Activated naive CD4-positive, alpha-beta T cell (primary cell): Measurements from ENCODE around the gene TMEM207.
"Not testable (repeated sequence)": the region's sequence is repeated elsewhere in the genome, so short reads cannot be mapped to it uniquely, and the experiment has no call there.

Experiments
- DNase-seq, 4 experiments: peaks; one replicate each; lab custom pipeline; 2025; lab: John Stamatoyannopoulos, UW

TMEM207 gene

DNA sequence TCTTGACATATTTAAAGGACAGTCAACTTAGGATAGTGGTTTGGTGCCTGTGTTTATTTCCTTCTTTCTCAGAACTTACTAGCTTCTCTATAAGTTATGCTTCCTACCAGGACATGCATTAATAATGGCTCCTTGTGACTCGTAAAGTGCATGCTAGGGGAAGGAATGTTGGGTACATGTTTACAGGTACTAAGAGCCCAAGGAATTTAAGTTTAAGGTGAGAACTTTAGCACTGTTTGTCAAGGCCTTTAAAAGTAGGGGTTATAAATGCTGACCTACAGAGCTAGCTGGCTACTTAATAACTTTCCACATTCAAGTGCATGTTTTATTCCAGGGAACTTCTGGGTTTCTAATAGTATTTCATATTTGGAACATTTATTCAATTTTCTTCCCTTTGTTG lies at the start of gene TMEM207:
TMEM207 (minus strand) TSS at position 101 of the 400 bp plus-strand sequence; CDS start at position 9, 92 bp downstream.
- DNase-seq: no peak

GRCh38 chr3:190499122-190499521 lies 49.4 kb upstream of the TMEM207 start:
- no peak for DNase-seq

GRCh38 chr3:190498293-190498692 lies 48.6 kb upstream of the TMEM207 start:
- no peak for DNase-seq

DNA sequence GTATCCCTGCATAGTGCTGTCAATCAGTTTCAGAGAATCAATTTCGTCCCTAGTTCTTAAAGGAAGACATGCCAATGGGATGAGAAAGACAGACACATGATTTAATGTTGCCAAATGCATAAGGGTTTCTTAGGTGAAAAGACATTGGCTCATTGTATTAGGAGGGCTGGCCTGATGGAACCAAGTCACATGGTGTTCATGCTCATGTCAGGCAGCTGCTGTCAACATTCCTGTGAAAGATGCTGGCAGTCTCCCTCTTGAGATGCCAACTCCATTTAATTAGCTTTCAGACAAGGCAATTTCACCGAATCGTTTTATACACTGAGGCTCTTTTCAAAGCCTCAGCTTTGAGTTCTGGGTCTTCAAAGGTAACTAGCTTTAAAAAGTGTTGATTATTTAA lies 48.1 kb upstream of the TMEM207 start:
- DNase-seq: no peak

DNA sequence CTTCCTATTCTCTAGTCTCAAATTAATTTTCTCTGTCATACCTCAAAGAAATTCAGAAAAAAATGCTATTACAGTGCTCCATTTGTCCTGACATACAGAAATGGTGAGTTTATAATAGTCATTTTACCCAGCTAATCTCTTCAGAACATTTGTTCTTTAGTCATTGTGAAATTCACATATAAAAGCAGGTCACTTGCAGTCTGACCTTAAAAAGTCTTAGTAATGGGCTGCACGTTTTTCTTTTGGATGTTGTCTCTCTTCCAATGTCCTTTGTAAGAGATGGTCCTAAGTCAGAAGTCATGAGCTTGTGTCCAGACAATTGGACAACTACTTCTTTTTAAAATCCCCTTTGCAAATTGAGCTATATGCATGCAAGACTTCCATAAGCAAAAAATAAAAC lies 47.2 kb upstream of the TMEM207 start:
- DNase-seq: no peak

DNA sequence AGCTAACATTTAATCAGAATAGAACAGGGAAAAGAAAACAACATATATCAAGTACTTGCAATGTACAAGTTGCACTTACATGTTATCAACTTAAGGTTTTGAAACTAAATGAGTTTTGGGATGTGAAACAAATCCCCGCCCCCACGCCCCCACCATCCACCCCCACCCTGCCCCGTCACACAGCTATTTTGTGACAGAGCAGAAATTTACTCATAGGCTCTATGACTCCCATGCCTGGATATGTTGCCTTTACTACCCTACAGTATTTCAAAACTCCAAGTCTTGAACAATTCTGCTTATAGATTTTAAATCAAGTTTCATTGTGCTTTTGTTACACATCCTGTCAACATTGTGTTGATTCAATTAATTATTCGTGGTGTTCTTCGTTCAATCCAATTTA lies 46.1 kb upstream of the TMEM207 start:
- no peak for DNase-seq

GRCh38 chr3:190495354-190495753 lies 45.7 kb upstream of the TMEM207 start:
- no peak for DNase-seq

DNA sequence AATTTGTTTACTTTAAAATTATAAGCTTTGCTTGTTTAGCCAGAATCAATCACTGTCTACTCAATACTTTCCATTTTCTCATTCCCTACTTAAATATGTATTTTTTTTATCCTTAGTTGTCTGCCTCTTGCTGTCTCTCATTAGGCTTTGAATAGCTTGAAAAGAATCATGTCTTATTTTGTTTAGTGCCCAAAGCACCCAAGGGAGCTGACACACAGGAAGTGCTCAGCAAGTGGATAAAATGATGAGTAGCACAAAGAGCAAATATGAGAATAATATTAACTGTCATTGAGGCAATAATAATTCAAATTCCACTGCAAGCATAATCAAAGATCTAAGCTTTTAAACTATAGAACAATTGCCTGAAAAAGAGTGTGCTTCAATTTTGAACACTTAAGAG lies 45.2 kb upstream of the TMEM207 start:
- DNase-seq: no peak

- DNase-seq: no peak
Observed at GRCh38 chr3:190492966-190493365, 43.3 kb upstream of the TMEM207 start.

GRCh38 chr3:190492129-190492528 lies 42.4 kb upstream of the TMEM207 start:
- no peak for DNase-seq

DNA sequence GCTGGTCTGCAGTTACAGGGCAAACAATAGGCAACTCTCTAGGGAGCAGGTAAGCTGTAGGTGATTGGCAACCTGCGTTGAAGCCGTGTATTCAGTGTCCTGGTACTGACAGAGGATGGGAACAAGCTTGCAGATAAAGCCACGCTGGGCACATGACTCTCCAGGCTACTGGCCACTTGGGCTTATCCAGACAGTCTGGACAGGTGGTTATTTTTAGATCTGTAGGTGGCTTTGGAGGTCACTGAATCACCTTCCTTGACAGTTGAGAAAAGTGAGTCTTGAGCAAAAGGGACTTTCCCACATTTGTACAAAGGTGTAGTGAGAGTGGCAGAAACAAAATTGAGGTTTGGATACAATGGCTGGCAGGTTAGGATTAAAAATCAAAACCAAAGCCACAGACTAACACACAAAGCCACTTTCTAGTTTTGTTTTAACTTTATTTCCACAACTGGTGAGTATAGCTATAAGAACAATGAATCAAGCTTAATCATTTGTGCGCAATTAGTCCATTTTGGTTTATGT lies 41.9 kb upstream of the TMEM207 start:
- DNase-seq: no peak

- DNase-seq: no peak
Observed at GRCh38 chr3:190486908-190487607, 37.4 kb upstream of the TMEM207 start.

DNA sequence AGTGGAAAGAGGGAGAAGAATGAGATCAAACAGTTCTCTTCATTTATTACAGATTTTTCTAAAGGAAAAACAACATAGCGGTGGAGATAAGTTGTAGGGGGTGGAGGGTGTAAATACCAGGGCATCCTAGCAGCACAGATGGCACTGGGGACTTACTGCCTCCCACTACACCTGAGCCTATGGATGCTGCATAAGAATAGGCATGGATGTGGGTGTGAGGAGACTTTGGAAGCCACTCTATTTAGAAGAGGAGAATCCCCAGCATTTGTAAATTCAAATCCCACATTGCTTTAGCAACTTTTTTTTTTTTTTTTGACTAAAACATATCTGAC lies 36.8 kb upstream of the TMEM207 start:
- DNase-seq: no peak

- no peak for DNase-seq
Observed at GRCh38 chr3:190485830-190486532, 36.3 kb upstream of the TMEM207 start.

DNA sequence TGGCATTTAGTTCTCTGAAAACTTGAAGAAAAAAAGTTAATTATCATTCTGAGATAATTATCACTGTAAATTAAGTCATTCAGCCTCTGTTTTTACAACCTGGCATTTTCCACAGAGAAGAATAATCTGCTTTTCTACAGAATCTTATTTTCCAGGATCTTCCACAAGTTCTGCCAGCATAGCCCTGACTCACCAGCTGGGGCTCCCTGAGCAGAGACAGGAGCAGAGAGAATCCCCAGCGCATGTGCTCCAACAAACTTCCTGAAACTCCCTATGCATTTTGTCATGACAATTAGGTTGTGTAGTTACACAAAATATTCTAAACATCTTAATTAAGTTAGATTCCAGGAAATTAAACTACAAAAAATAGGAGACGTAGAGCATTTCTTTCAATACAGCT lies 32.1 kb upstream of the TMEM207 start:
- no peak for DNase-seq

- not testable (repeated sequence) for DNase-seq
Observed at GRCh38 chr3:190473261-190473660, 23.6 kb upstream of the TMEM207 start.

DNA sequence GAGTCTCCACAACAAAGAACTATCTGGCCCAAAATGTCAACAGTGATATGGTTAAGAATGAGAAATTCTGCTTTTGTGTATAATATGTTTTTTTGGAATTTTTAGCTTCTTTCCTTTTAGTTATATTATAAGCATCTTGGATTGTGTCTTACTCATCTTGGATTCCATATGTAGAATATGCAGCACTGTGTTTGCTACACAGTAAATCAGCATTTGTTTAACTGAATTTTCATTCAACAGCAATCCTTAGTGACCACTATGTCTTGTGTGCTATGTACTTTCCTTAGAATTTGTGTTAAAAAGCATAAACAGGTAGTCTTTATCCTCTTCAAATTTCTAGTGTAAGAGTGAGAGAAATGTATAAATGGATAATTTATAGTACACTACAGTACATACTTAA lies 18.2 kb upstream of the TMEM207 start:
- no peak for DNase-seq

- no peak for DNase-seq
Observed at GRCh38 chr3:190458040-190458439, 8.3 kb upstream of the TMEM207 start.

DNA sequence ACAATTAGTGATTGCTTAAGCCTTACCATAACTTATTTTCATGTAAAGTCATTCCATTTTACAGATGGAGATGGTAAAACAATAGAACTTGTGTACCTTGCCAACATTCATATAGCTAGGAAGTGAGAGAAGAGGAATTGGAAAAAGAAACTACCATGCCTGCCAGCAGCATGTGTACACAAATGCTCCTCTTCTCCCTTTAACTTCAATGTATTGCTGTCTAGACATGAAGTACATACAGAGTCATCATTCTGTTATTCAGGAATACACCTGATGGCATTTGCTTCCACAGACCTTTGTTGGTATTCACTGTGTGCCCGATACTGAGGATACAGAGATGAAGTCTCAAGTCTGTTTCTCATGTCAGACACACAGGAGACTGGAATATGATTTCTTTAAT lies 7.1 kb upstream of the TMEM207 start:
- no peak for DNase-seq

DNA sequence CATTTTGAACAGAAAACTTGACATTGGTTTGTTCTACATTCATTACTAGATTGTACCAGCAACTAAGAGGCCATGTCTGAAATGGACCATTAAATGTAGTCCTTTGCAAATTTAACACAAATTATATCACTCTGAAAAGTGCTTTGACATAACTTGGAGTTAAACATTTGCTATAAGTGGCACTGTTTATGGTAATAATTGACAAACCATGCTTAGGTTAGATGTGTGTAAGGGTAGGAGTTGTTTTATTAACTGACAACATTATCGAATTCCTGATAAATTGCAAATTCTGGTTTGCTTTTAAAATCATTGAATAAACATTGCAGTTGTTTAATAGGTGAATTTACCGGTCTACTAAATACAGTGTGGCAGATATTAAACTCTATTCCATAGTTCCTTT lies 6.1 kb upstream of the TMEM207 start:
- DNase-seq: no peak

GRCh38 chr3:190448256-190448655 lies 1.4 kb downstream of the TMEM207 start:
- DNase-seq: no peak

DNA sequence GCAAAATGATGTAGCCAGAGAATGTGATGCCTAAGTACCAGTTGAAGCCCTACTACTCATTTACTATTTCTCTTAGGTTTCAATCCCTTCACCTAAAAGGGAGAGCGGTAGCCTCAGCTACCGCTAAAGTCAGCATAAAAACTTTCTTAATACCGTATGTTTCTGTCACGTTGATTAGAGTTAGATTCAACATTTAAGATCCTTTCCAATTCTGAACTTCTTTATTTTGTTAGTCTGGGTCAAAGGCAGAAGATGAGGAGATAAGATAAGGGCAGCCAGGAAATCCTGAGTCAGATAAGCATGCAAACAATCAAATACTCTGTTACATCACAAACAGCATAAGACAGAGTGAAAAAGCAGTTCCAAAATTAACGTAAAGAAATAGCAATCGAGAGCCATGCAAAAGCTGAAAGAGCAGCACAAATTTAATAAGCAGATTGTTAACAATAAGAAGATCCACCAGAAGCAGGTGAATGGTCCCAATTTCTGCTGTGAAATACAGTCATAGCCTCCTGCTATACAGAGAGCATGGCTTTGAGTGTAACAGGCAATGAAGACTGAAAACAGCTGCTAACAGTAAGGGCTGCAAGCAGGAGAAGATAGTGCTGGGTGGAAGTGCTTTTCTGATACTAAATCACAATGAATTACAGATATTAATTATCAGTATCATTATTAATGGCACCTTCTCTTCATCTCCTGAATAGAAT lies 3.0 kb downstream of the TMEM207 start:
- DNase-seq: no peak

GRCh38 chr3:190444576-190445145 lies 5.0 kb downstream of the TMEM207 start:
- no peak for DNase-seq
